Fibroblast of mammary gland (primary cell): ENCODE data around the gene C3orf22.

ENCODE experiments used
- DNase-seq: peaks from one replicate; pipeline ENCODE4 v3.0.0-alpha.2; 2010; ENCODE audit warnings: low read depth
- H3K4me3 ChIP-seq: 2 replicates; pipeline ENCODE4 v1.5.1; 2011; ENCODE audit warnings: low read depth, mild to moderate bottlenecking, low read length, moderate library complexity; ENCODE audit not compliant: control insufficient read depth
- CTCF ChIP-seq: conservative IDR thresholded peaks from 2 replicates; pipeline ENCODE4 v1.5.1; 2011; ENCODE audit warnings: low read depth, low read length, inconsistent platforms; ENCODE audit not compliant: control insufficient read depth, insufficient read depth

The C3orf22 gene

GRCh38 chr3:126557415-126557745, 1.4 kb downstream of the C3orf22 start:
- H3K4me3 ChIP-seq = no peak overlapping the region
- DNase-seq = no peak
- TF ChIP-seq CTCF = no peak

- no peak for DNase-seq
- H3K4me3 ChIP-seq = no peak overlapping the region
- no peak for TF ChIP-seq CTCF
Measured at GRCh38 chr3:126556637-126557414, 1.9 kb downstream of the C3orf22 start.

GRCh38 chr3:126555795-126556636, 2.7 kb downstream of the C3orf22 start:
- no peak for DNase-seq
- no peak overlapping the region for H3K4me3 ChIP-seq
- TF ChIP-seq CTCF = no peak

- no peak for TF ChIP-seq CTCF
Measured at GRCh38 chr3:126554560-126555525, 3.9 kb downstream of the C3orf22 start.

GRCh38 chr3:126553284-126554084, 5.2 kb downstream of the C3orf22 start:
- TF ChIP-seq CTCF = no peak
- H3K4me3 ChIP-seq = no peak overlapping the region
- DNase-seq = no peak

More at GRCh38 chr3:126554560-126555525, 3.9 kb downstream of the C3orf22 start:
- DNase-seq = no peak
- no peak overlapping the region for H3K4me3 ChIP-seq
